Vagina (tissue), 2 donors: ENCODE measurements around the gene ADAMTS6.

Experiments used
- POLR2A ChIP-seq, 2 donors: fragments of 450-650 bp; IDR thresholded peaks; one replicate each; pipeline ENCODE4 v1.6.1; 2017; ENCODE audit warnings: antibody characterized with exemption in 2 of 2, mild to moderate bottlenecking in 2 of 2, moderate library complexity in 2 of 2
- POLR2AphosphoS5 ChIP-seq, 2 donors: sonication (generic); formaldehyde crosslinking; IDR thresholded peaks; one replicate each; pipeline ENCODE4 v1.9.0; 2017; ENCODE audit warnings: antibody characterized with exemption in 2 of 2, mild to moderate bottlenecking in 2 of 2, low read depth in 1 of 2; ENCODE audit not compliant: insufficient read depth in 1 of 2
- TF ChIP-seq, protein P1 (sequence below), 3 experiments: fragments of 450-650 bp in 2 of 3; fragments of 200-600 bp in 1 of 3; sonication (generic) in 1 of 3; IDR thresholded peaks; one replicate each; pipeline ENCODE4 v1.5.1; 2017 to 2019; ENCODE audit warnings: antibody characterized with exemption in 3 of 3, mild to moderate bottlenecking in 2 of 3, moderate library complexity in 2 of 3

DNA sequence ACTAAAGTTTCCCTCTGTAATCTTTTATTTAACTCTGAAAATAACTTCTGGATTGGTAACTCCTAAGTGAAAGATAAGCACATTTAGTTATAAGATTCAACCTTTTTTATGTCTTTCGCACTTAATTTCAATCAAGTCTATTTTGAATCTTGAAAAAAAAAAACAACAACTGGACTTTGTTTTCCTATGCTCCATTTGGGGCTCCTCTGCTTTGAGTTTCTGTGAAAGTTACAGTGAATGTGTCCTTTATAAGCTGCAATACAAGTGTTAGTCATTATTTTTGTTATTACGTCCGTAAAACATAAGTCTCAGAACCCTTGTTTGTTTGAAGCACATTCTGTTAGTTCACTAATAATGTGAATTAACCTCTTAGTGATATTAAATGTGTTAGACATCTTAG, 276.8 kb downstream of the ADAMTS6 start:
- TF ChIP-seq, protein P1, sequence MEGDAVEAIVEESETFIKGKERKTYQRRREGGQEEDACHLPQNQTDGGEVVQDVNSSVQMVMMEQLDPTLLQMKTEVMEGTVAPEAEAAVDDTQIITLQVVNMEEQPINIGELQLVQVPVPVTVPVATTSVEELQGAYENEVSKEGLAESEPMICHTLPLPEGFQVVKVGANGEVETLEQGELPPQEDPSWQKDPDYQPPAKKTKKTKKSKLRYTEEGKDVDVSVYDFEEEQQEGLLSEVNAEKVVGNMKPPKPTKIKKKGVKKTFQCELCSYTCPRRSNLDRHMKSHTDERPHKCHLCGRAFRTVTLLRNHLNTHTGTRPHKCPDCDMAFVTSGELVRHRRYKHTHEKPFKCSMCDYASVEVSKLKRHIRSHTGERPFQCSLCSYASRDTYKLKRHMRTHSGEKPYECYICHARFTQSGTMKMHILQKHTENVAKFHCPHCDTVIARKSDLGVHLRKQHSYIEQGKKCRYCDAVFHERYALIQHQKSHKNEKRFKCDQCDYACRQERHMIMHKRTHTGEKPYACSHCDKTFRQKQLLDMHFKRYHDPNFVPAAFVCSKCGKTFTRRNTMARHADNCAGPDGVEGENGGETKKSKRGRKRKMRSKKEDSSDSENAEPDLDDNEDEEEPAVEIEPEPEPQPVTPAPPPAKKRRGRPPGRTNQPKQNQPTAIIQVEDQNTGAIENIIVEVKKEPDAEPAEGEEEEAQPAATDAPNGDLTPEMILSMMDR (IDR thresholded peaks at IDR 0.05) = no peak
- TF ChIP-seq POLR2AphosphoS5 (IDR thresholded peaks at IDR 0.05; ENCODE audit: insufficient read depth in 1 of 2, low read depth in 1 of 2) (no peak), POLR2A (IDR thresholded peaks at IDR 0.05) (no peak)
